ENCODE results near the gene SORCS1.

GRCh38 chr10:107118866-107119265, 45.6 kb downstream of the SORCS1 start:
- TF ChIP-seq, protein P1, sequence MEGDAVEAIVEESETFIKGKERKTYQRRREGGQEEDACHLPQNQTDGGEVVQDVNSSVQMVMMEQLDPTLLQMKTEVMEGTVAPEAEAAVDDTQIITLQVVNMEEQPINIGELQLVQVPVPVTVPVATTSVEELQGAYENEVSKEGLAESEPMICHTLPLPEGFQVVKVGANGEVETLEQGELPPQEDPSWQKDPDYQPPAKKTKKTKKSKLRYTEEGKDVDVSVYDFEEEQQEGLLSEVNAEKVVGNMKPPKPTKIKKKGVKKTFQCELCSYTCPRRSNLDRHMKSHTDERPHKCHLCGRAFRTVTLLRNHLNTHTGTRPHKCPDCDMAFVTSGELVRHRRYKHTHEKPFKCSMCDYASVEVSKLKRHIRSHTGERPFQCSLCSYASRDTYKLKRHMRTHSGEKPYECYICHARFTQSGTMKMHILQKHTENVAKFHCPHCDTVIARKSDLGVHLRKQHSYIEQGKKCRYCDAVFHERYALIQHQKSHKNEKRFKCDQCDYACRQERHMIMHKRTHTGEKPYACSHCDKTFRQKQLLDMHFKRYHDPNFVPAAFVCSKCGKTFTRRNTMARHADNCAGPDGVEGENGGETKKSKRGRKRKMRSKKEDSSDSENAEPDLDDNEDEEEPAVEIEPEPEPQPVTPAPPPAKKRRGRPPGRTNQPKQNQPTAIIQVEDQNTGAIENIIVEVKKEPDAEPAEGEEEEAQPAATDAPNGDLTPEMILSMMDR (IDR thresholded peaks at IDR 0.05), result no peak
- no peak for TF ChIP-seq POLR2A (IDR thresholded peaks at IDR 0.05)

Measured in thyroid gland (tissue), 4 donors.